Measurements from ENCODE around the gene IL16.

DNA sequence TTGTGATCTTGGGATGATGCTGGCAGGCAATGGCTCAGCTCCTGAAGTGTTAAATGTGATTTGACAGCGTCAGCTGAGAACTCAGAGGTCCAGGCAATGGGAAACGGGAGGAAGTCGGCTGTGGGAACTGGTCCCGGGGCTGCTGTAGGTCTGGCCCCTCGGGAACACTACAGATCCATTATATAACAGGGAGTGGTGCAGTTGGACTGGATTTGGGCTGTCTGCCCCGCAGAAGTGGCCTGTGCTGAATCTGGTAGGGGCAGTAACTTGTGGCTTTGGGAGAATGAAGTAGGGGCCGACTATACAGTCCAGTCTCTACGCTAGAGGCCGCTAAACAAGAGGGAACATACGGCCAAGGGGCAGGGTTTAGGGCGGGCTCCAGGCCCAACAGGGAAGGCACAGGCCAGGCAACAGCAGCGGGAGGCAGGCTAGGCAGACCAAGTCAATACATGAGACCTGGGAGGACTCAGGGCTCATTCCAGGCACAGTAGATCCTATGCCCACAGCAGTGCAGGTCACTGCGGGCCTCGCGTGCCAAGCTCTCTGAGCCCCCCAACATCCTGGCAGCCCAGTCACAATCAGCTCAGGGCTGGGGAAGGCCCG lies 20.3 kb upstream of the IL16 start:
- TF ChIP-seq, protein P1, sequence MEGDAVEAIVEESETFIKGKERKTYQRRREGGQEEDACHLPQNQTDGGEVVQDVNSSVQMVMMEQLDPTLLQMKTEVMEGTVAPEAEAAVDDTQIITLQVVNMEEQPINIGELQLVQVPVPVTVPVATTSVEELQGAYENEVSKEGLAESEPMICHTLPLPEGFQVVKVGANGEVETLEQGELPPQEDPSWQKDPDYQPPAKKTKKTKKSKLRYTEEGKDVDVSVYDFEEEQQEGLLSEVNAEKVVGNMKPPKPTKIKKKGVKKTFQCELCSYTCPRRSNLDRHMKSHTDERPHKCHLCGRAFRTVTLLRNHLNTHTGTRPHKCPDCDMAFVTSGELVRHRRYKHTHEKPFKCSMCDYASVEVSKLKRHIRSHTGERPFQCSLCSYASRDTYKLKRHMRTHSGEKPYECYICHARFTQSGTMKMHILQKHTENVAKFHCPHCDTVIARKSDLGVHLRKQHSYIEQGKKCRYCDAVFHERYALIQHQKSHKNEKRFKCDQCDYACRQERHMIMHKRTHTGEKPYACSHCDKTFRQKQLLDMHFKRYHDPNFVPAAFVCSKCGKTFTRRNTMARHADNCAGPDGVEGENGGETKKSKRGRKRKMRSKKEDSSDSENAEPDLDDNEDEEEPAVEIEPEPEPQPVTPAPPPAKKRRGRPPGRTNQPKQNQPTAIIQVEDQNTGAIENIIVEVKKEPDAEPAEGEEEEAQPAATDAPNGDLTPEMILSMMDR (IDR thresholded peaks at IDR 0.05; ENCODE audit: insufficient read depth, low read length, poor library complexity, severe bottlenecking): no peak
- no peak for TF ChIP-seq EZH2phosphoT487 (conservative IDR thresholded peaks at IDR 0.05; ENCODE audit: low read length)

All from SU-DHL-6 (cell line).